Fibroblast of lung (primary cell): ENCODE data around the gene ADAMTS3. TPM values are rescaled to one million over a fixed set of nuclear protein-coding genes. Genes with fewer than 3 reads are reported as not detected.

Experiments used
- DNase-seq, 2 donors: peaks; one replicate each; pipeline versions ENCODE4 v3.0.0 to v3.0.0-alpha.2; 2010; ENCODE audit warnings: low read depth in 2 of 2
- H2AFZ ChIP-seq: 2 replicates; pipeline ENCODE4 v1.5.1; 2012; ENCODE audit warnings: low read length, control low read depth, inconsistent platforms
- H3K27ac ChIP-seq: 2 replicates; pipeline ENCODE4 v1.5.1; 2011; ENCODE audit warnings: low read length, control low read depth; ENCODE audit not compliant: insufficient read depth
- H3K27me3 ChIP-seq: 2 replicates; pipeline ENCODE4 v1.5.1; 2011; ENCODE audit warnings: mild to moderate bottlenecking, low read length; ENCODE audit not compliant: control insufficient read depth, insufficient read depth
- H3K36me3 ChIP-seq: 2 replicates; pipeline ENCODE4 v1.5.1; 2011; ENCODE audit warnings: low read length; ENCODE audit not compliant: control insufficient read depth, insufficient read depth
- H3K4me1 ChIP-seq: 2 replicates; pipeline ENCODE4 v1.5.1; 2011; ENCODE audit warnings: low read length; ENCODE audit not compliant: control insufficient read depth, insufficient read depth; ENCODE audit errors: extremely low read depth
- H3K4me2 ChIP-seq: 2 replicates; pipeline ENCODE4 v1.5.1; 2011; ENCODE audit warnings: low read length, control low read depth; ENCODE audit not compliant: insufficient read depth; ENCODE audit errors: extremely low read depth
- H3K4me3 ChIP-seq, 4 experiments: fragments of 200-600 bp in 1 of 4; sonication (generic) in 1 of 4; replicated peaks in 1 of 4; 2 replicates each; pipeline ENCODE4 v1.5.1; 2011 to 2016; ENCODE audit warnings: low read length in 4 of 4, low read depth in 3 of 4, mild to moderate bottlenecking in 3 of 4, control low read depth in 2 of 4, inconsistent platforms in 1 of 4, mixed read lengths in 1 of 4; ENCODE audit not compliant: insufficient read depth in 1 of 4; ENCODE audit errors: control extremely low read depth in 1 of 4
- H3K79me2 ChIP-seq: 2 replicates; pipeline ENCODE4 v1.5.1; 2012; ENCODE audit warnings: mild to moderate bottlenecking, low read length, inconsistent platforms; ENCODE audit not compliant: control insufficient read depth, insufficient read depth
- H3K9ac ChIP-seq: 2 replicates; pipeline ENCODE4 v1.5.1; 2011; ENCODE audit warnings: mild to moderate bottlenecking, low read length, control low read depth; ENCODE audit not compliant: insufficient read depth
- H3K9me3 ChIP-seq: 2 replicates; pipeline ENCODE4 v1.5.1; 2012; ENCODE audit warnings: low read depth, low read length; ENCODE audit not compliant: control insufficient read depth, insufficient read depth
- H4K20me1 ChIP-seq: 2 replicates; pipeline ENCODE4 v1.5.1; 2011; ENCODE audit warnings: low read length; ENCODE audit not compliant: control insufficient read depth, insufficient read depth; ENCODE audit errors: extremely low read depth
- CTCF ChIP-seq, 2 donors: IDR thresholded peaks in 1 of 2; conservative IDR thresholded peaks in 1 of 2; 1 replicate in 1 of 2; 2 replicates in 1 of 2; pipeline ENCODE4 v1.5.1; 2011 to 2012; ENCODE audit warnings: low read length in 2 of 2, control low read depth in 1 of 2, inconsistent platforms in 1 of 2, low read depth in 1 of 2, mild to moderate bottlenecking in 1 of 2
- EZH2 ChIP-seq: IDR thresholded peaks from 2 replicates; pipeline ENCODE4 v1.5.1; 2012; ENCODE audit warnings: low read length, control low read depth, mild to moderate bottlenecking; ENCODE audit errors: missing control alignments
- polyA plus RNA-seq, 2 donors: library from polyadenylated mRNA; depleted of rRNA in 1 of 2; stranded (reverse) in 1 of 2; unstranded in 1 of 2; fragments of >200 nt; gene quantifications; 2 replicates each; pipeline ENCODE4 v1.2.1, GENCODE V29; 2011 to 2012; ENCODE audit warnings: missing spikeins in 1 of 2
- total RNA-seq: library from RNA; depleted of rRNA; stranded (reverse); fragments of >200 nt; gene quantifications from 2 replicates; pipeline ENCODE4 v1.2.1, GENCODE V29; 2014

Gene ADAMTS3
- total and polyA plus RNA-seq, 2 donors (not counting 1 experiment from before 2014, with no cell fraction given), result 0.86 to 2.1 TPM

- Histone ChIP-seq H3K79me2 (no peaks in the 10 kb centered on the region), H3K27me3 (no peaks in the 10 kb centered on the region), H3K4me2 (no peak overlapping the region), H3K36me3 (no peaks in the 10 kb centered on the region), H3K4me1 (no peaks in the 10 kb centered on the region), H3K9ac (no peak overlapping the region), H3K27ac (no peak overlapping the region), H3K9me3 (no peaks in the 10 kb centered on the region), H4K20me1 (no peaks in the 10 kb centered on the region), H2AFZ (no peak overlapping the region), H3K4me3 (no peak overlapping the region)
- TF ChIP-seq CTCF (conservative IDR thresholded peaks at IDR 0.05 in 1 of 2, IDR thresholded peaks at IDR 0.05 in 1 of 2; ENCODE audit: low read depth in 1 of 2, low read length in 2 of 2) (no peak), EZH2 (no peak)
- no peak for DNase-seq
Observed at GRCh38 chr4:72280252-72280651, 288.8 kb downstream of the ADAMTS3 start.

- H3K4me2 ChIP-seq, result no peak overlapping the region
Observed at GRCh38 chr4:72275381-72275780, 293.6 kb downstream of the ADAMTS3 start.

GRCh38 chr4:72274251-72274650 lies 294.8 kb downstream of the ADAMTS3 start:
- TF ChIP-seq EZH2, result no peak
- no peaks in the 10 kb centered on the region for H3K4me1 ChIP-seq
- no peak overlapping the region for H3K27ac ChIP-seq

More at GRCh38 chr4:72275381-72275780, 293.6 kb downstream of the ADAMTS3 start:
- H3K79me2 ChIP-seq, result no peaks in the 10 kb centered on the region
- no peak overlapping the region for H3K9ac ChIP-seq
- H3K27ac ChIP-seq, result no peak overlapping the region
- TF ChIP-seq CTCF (conservative IDR thresholded peaks at IDR 0.05 in 1 of 2, IDR thresholded peaks at IDR 0.05 in 1 of 2; ENCODE audit: low read depth in 1 of 2, low read length in 2 of 2), result no peak
- TF ChIP-seq EZH2, result no peak
- no peaks in the 10 kb centered on the region for H3K9me3 ChIP-seq
- H3K4me1 ChIP-seq, result no peaks in the 10 kb centered on the region
- H3K27me3 ChIP-seq, result no peaks in the 10 kb centered on the region
- H3K36me3 ChIP-seq, result no peaks in the 10 kb centered on the region
- H2AFZ ChIP-seq, result no peak overlapping the region
- peak; percentile 1 to 13 for DNase-seq
- no peak overlapping the region for H3K4me3 ChIP-seq
- no peaks in the 10 kb centered on the region for H4K20me1 ChIP-seq

More at GRCh38 chr4:72274251-72274650, 294.8 kb downstream of the ADAMTS3 start:
- no peaks in the 10 kb centered on the region for H3K36me3 ChIP-seq
- H3K9ac ChIP-seq, result no peak overlapping the region
- H3K9me3 ChIP-seq, result no peaks in the 10 kb centered on the region
- no peak overlapping the region for H2AFZ ChIP-seq
- no peaks in the 10 kb centered on the region for H4K20me1 ChIP-seq
- no peaks in the 10 kb centered on the region for H3K27me3 ChIP-seq
- no peaks in the 10 kb centered on the region for H3K79me2 ChIP-seq
- no peak overlapping the region for H3K4me3 ChIP-seq
- no peak overlapping the region for H3K4me2 ChIP-seq
- DNase-seq, result no peak
